Measurements from ENCODE around the gene CD300LD.

GRCh38 chr17:74547264-74547663, 44.8 kb downstream of the CD300LD start:
- TF ChIP-seq RAD21 (IDR thresholded peaks at IDR 0.05; ENCODE audit: low read length) (no peak), CTCF (IDR thresholded peaks at IDR 0.05) (no peak), MXI1 (IDR thresholded peaks at IDR 0.05; ENCODE audit: low read depth, low read length) (no peak), SMC3 (IDR thresholded peaks at IDR 0.05; ENCODE audit: low read depth, low read length) (no peak), MAX (IDR thresholded peaks at IDR 0.05; ENCODE audit: low read depth) (no peak)
